Astrocyte (in vitro differentiated cells and primary cell): ENCODE data around the gene MLF2.

ENCODE experiments used
- CTCF ChIP-seq: IDR thresholded peaks from 2 replicates; pipeline ENCODE4 v1.5.1; 2011; ENCODE audit warnings: low read depth, mild to moderate bottlenecking, inconsistent platforms, low read length, moderate library complexity; ENCODE audit not compliant: insufficient read depth
- EZH2 ChIP-seq: IDR thresholded peaks from 2 replicates; pipeline ENCODE4 v1.6.1; 2012; ENCODE audit warnings: mild to moderate bottlenecking, low read length, inconsistent platforms; ENCODE audit not compliant: insufficient read depth

- TF ChIP-seq EZH2 (no peak), CTCF (no peak)
Measured at GRCh38 chr12:6698352-6699046, 54.4 kb downstream of the MLF2 start.
